Endothelial cell of umbilical vein (primary cell): ENCODE measurements around the gene TRDN. TPM values are rescaled to one million over a fixed set of nuclear protein-coding genes. Genes with fewer than 3 reads are reported as not detected.

ENCODE experiments used
- BruUV-seq: library from RNA; stranded (reverse); fragments of 400-500 nt; replicated peaks from 2 replicates; lab custom pipeline; 2021; lab: Mats Ljungman, UMichigan
- CTCF ChIA-PET: fragments of 300-600, 350-600 bp; sonication (Branson Sonifier 250); formaldehyde crosslinking; loops from one replicate; lab custom pipeline; 2021; ENCODE audit warnings: antibody characterized with exemption, inconsistent platforms; lab: Charles Lee
- POLR2A ChIA-PET: fragments of 300-600, 350-600 bp; sonication (Branson Sonifier 250); formaldehyde crosslinking; loops from one replicate; lab custom pipeline; 2021; ENCODE audit warnings: antibody characterized with exemption, inconsistent platforms; lab: Charles Lee
- DNase-seq: peaks from one replicate; pipeline ENCODE4 v3.0.0-alpha.2; 2011; ENCODE audit warnings: low read depth, low spot score
- FAIRE-seq: peaks from 2 replicates; lab custom pipeline; 2011; peaks lifted over from hg19 to GRCh38; lab: Jason Lieb, UNC
- H2AFZ ChIP-seq: 2 replicates; pipeline ENCODE4 v1.6.0; 2012; ENCODE audit warnings: low read depth, low read length, control low read depth, inconsistent platforms
- H3K27ac ChIP-seq: 2 replicates; pipeline ENCODE4 v1.5.1; 2011; ENCODE audit warnings: low read depth, mild to moderate bottlenecking, control low read depth, low read length, moderate library complexity; ENCODE audit not compliant: insufficient read depth
- H3K27me3 ChIP-seq, 2 experiments: 2 replicates each; pipeline versions ENCODE4 v1.6.0 to v1.6.1; 2011; ENCODE audit warnings: low read length in 2 of 2, mixed read lengths in 1 of 2; ENCODE audit not compliant: control insufficient read depth in 2 of 2, insufficient read depth in 2 of 2
- H3K36me3 ChIP-seq, 2 experiments: 2 replicates in 1 of 2; 3 replicates in 1 of 2; pipeline ENCODE4 v1.5.1; 2011; ENCODE audit warnings: low read length in 2 of 2, mild to moderate bottlenecking in 1 of 2, moderate library complexity in 1 of 2; ENCODE audit not compliant: control insufficient read depth in 2 of 2, insufficient read depth in 2 of 2; ENCODE audit errors: extremely low read depth in 1 of 2
- H3K4me1 ChIP-seq: 3 replicates; pipeline ENCODE4 v1.5.1; 2011; ENCODE audit warnings: mild to moderate bottlenecking, low read length; ENCODE audit not compliant: control insufficient read depth, insufficient read depth; ENCODE audit errors: extremely low read depth
- H3K4me2 ChIP-seq: 2 replicates; pipeline ENCODE4 v1.6.1; 2011; ENCODE audit warnings: low read length, control low read depth, mixed read lengths; ENCODE audit not compliant: insufficient read depth
- H3K4me3 ChIP-seq, 3 experiments: fragments of 200-600 bp in 1 of 3; sonication (generic), shearing (Covaris generic) in 1 of 3; replicated peaks in 1 of 3; 2 replicates each; pipeline ENCODE4 v1.5.1; 2011 to 2016; ENCODE audit warnings: control low read depth in 3 of 3, low read length in 3 of 3, mild to moderate bottlenecking in 2 of 3, inconsistent platforms in 1 of 3, low read depth in 1 of 3, moderate library complexity in 1 of 3; ENCODE audit not compliant: insufficient read depth in 1 of 3
- H3K79me2 ChIP-seq: 2 replicates; pipeline ENCODE4 v1.6.0; 2012; ENCODE audit warnings: low read length, inconsistent platforms; ENCODE audit not compliant: control insufficient read depth, insufficient read depth
- H3K9ac ChIP-seq: replicated peaks from 2 replicates; pipeline ENCODE3; 2011; ENCODE audit warnings: low read length, control low read depth; ENCODE audit not compliant: insufficient read depth; ENCODE audit errors: extremely low read depth
- H3K9me1 ChIP-seq: replicated peaks from 3 replicates; pipeline ENCODE4 v1.6.0; 2011; ENCODE audit warnings: mild to moderate bottlenecking, low read length; ENCODE audit not compliant: control insufficient read depth, insufficient read depth; ENCODE audit errors: extremely low read depth
- H3K9me3 ChIP-seq: replicated peaks from 2 replicates; pipeline ENCODE4 v1.5.1; 2012; ENCODE audit warnings: low read length, inconsistent platforms; ENCODE audit not compliant: control insufficient read depth, insufficient read depth
- H4K20me1 ChIP-seq: replicated peaks from 2 replicates; pipeline ENCODE3; 2011; ENCODE audit warnings: mild to moderate bottlenecking, low read length; ENCODE audit not compliant: control insufficient read depth, insufficient read depth; ENCODE audit errors: extremely low read depth
- CTCF ChIP-seq, 2 donors: IDR thresholded peaks; 1 replicate in 1 of 2; 2 replicates in 1 of 2; pipeline ENCODE4 v1.5.1; 2011; ENCODE audit warnings: low read length in 2 of 2, mild to moderate bottlenecking in 2 of 2, moderate library complexity in 2 of 2, control low read depth in 1 of 2, inconsistent platforms in 1 of 2, low read depth in 1 of 2; ENCODE audit not compliant: insufficient read depth in 1 of 2; ENCODE audit errors: extremely low read depth in 1 of 2
- FOS ChIP-seq: IDR thresholded peaks from 2 replicates; pipeline ENCODE4 v1.6.1; 2011; ENCODE audit warnings: mild to moderate bottlenecking, low read length, moderate library complexity, borderline replicate concordance; ENCODE audit not compliant: insufficient read depth
- JUN ChIP-seq: IDR thresholded peaks from 2 replicates; pipeline ENCODE4 v1.6.1; 2011; ENCODE audit warnings: borderline replicate concordance, low read depth; ENCODE audit not compliant: insufficient read length, insufficient read depth
- MAX ChIP-seq: IDR thresholded peaks from 2 replicates; pipeline ENCODE4 v1.6.1; 2011; ENCODE audit not compliant: insufficient read depth, insufficient read length
- MYC ChIP-seq: IDR thresholded peaks from one replicate; pipeline ENCODE4 v1.6.1; 2011; ENCODE audit warnings: mild to moderate bottlenecking, low read depth, low read length
- POLR2A ChIP-seq: IDR thresholded peaks from 2 replicates; pipeline ENCODE4 v1.6.1; 2012; ENCODE audit warnings: low read depth, mild to moderate bottlenecking, control low read depth, low read length
- POLR2AphosphoS5 ChIP-seq: IDR thresholded peaks from 2 replicates; pipeline ENCODE4 v1.6.1; 2012; ENCODE audit warnings: low read depth, mild to moderate bottlenecking, control low read depth, low read length, moderate library complexity; ENCODE audit not compliant: insufficient read depth
- dilution Hi-C: fragments of 300-500 bp; cut with MboI; formaldehyde crosslinking; loops from one replicate; pipeline ENCODE4 v1.15.0; 2019; ENCODE audit warnings: low sequenced_read_pairs; ENCODE audit not compliant: extremely low pct_ligation_motif_present
- intact Hi-C: fragments of 100-400 bp; cut with micrococcal nuclease; formaldehyde crosslinking; loops from one replicate; pipeline ENCODE4 v1.10.0; 2022
- polyA plus RNA-seq, 4 experiments: library from polyadenylated mRNA; depleted of rRNA in 3 of 4; stranded (reverse) in 3 of 4; unstranded in 1 of 4; fragments of >200 nt; gene quantifications; 2 replicates each; pipeline versions ENCODE4 v1.2.1 to v1.2.3, GENCODE V29; 2011 to 2012; ENCODE audit warnings: missing spikeins in 1 of 4
- total RNA-seq: library from RNA; stranded (reverse); gene quantifications from 2 replicates; pipeline ENCODE4 v1.2.3, GENCODE V29; 2021

TRDN gene
- total and polyA plus RNA-seq, 2 donors (not counting 3 experiments of a cell fraction or from before 2014, with no cell fraction given) = not detected

GRCh38 chr6:123168892-123169773, 467.6 kb downstream of the TRDN start:
- no peaks in the 10 kb centered on the region for H4K20me1 ChIP-seq
- intact Hi-C loops (no loop called here), dilution Hi-C loops (no loop called here)
- BruUV-seq = no TSS peak
- TF ChIP-seq MYC (no peak), POLR2AphosphoS5 (no peak), FOS (no peak), MAX (no peak), CTCF (IDR thresholded peaks at IDR 0.05; ENCODE audit: extremely low read depth in 1 of 2, insufficient read depth in 1 of 2, low read depth in 1 of 2, low read length in 2 of 2) (no peak), POLR2A (no peak), JUN (no peak)
- H3K9ac ChIP-seq = no peak overlapping the region
- no peak overlapping the region for H3K4me2 ChIP-seq
- H3K4me3 ChIP-seq = no peak overlapping the region
- POLR2A ChIA-PET = no interaction called here
- H3K9me3 ChIP-seq = no peaks in the 10 kb centered on the region
- H3K36me3 ChIP-seq = no peaks in the 10 kb centered on the region
- H3K79me2 ChIP-seq = no peaks in the 10 kb centered on the region
- DNase-seq = no peak
- H3K27me3 ChIP-seq = no peaks in the 10 kb centered on the region
- H2AFZ ChIP-seq = no peak overlapping the region
- H3K4me1 ChIP-seq = no peaks in the 10 kb centered on the region
- no peak for FAIRE-seq
- H3K27ac ChIP-seq = no peak overlapping the region
- H3K9me1 ChIP-seq = no peaks in the 10 kb centered on the region
- CTCF ChIA-PET = no interaction called here
